KMS-11 (cell line): ENCODE measurements around the gene STIM2.
"Not testable (repeated sequence)": the region's sequence is repeated elsewhere in the genome, so short reads cannot be mapped to it uniquely, and the experiment has no call there.

ENCODE experiments used
- H2AFZ ChIP-seq: fragments of 200-600 bp; sonication (generic); 2 replicates; pipeline ENCODE4 v1.6.1; 2016; ENCODE audit warnings: antibody characterized with exemption, mixed run types, low read depth
- H3K27ac ChIP-seq: fragments of 200-600 bp; sonication (generic); 2 replicates; pipeline ENCODE4 v1.6.1; 2016; ENCODE audit warnings: mild to moderate bottlenecking, mixed run types
- H3K27me3 ChIP-seq: fragments of 200-600 bp; sonication (generic); 2 replicates; pipeline ENCODE4 v1.6.1; 2017; ENCODE audit warnings: mild to moderate bottlenecking, low read depth, mixed run types, moderate library complexity; ENCODE audit not compliant: insufficient read depth
- H3K36me3 ChIP-seq: fragments of 200-600 bp; sonication (generic); 2 replicates; pipeline ENCODE4 v1.6.1; 2017; ENCODE audit warnings: mild to moderate bottlenecking, mixed run types; ENCODE audit not compliant: insufficient read depth
- H3K4me1 ChIP-seq: fragments of 200-600 bp; sonication (generic); 2 replicates; pipeline ENCODE4 v1.6.1; 2016; ENCODE audit warnings: mild to moderate bottlenecking, low read depth, mixed run types; ENCODE audit not compliant: poor library complexity, severe bottlenecking
- H3K4me2 ChIP-seq: fragments of 200-600 bp; sonication (generic); 2 replicates; pipeline ENCODE4 v1.7.0; 2016; ENCODE audit warnings: mild to moderate bottlenecking, mixed run types
- H3K4me3 ChIP-seq: fragments of 200-600 bp; sonication (generic); IDR thresholded peaks from 2 replicates; pipeline ENCODE4 v1.6.1; 2017; ENCODE audit warnings: low read depth, low read length, mixed read lengths; ENCODE audit not compliant: insufficient read depth
- H3K79me2 ChIP-seq: fragments of 200-600 bp; sonication (generic); 2 replicates; pipeline ENCODE4 v1.6.1; 2016; ENCODE audit warnings: low read depth, mixed run types; ENCODE audit not compliant: insufficient read depth
- H3K9ac ChIP-seq: fragments of 200-600 bp; sonication (generic); 2 replicates; pipeline ENCODE4 v1.6.1; 2016; ENCODE audit warnings: mild to moderate bottlenecking, mixed run types
- H4K20me1 ChIP-seq: fragments of 200-600 bp; sonication (generic); 2 replicates; pipeline ENCODE4 v1.6.1; 2016; ENCODE audit warnings: mild to moderate bottlenecking, mixed run types; ENCODE audit not compliant: insufficient read depth
- CTCF ChIP-seq: fragments of 200-600 bp; sonication (generic); conservative IDR thresholded peaks from 2 replicates; pipeline ENCODE4 v1.6.1; 2017; ENCODE audit warnings: low read depth, mild to moderate bottlenecking, antibody characterized with exemption, low read length, moderate library complexity, mixed read lengths

Gene STIM2

DNA sequence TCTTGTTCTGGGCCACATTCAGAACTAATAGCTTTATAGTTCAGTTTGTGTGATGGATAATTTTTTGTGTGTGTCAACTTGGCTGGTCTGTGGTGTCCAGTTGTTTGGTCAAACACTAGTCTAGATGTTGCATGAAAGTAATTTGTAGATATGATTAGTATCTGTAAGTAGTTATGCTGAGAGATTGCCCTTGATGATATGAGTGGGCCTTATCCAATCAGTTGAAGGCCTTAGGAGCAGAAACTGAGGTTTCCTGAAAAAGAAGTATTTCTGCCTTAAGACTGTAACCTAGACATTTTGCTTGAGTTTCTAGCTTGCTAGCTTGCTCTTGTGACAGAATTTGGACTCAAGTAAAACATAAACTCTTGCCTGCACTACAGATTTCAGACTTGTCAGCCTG lies 30.4 kb downstream of the STIM2 start:
- Histone ChIP-seq H3K4me1 (no peaks in the 10 kb centered on the region), H3K4me3 (no peak overlapping the region), H3K79me2 (no peaks in the 10 kb centered on the region), H4K20me1 (no peaks in the 10 kb centered on the region), H3K27ac (no peak overlapping the region), H2AFZ (no peak overlapping the region), H3K4me2 (no peak overlapping the region), H3K27me3 (no peaks in the 10 kb centered on the region), H3K9ac (no peak overlapping the region), H3K36me3 (no peaks in the 10 kb centered on the region)
- no peak for TF ChIP-seq CTCF

GRCh38 chr4:26891867-26892266 lies 31.2 kb downstream of the STIM2 start:
- Histone ChIP-seq H4K20me1 (no peaks in the 10 kb centered on the region), H2AFZ (no peak overlapping the region), H3K4me2 (no peak overlapping the region), H3K36me3 (no peaks in the 10 kb centered on the region), H3K27ac (no peak overlapping the region), H3K9ac (no peak overlapping the region), H3K4me3 (no peak overlapping the region), H3K79me2 (no peaks in the 10 kb centered on the region), H3K27me3 (no peaks in the 10 kb centered on the region), H3K4me1 (no peaks in the 10 kb centered on the region)
- TF ChIP-seq CTCF = no peak

DNA sequence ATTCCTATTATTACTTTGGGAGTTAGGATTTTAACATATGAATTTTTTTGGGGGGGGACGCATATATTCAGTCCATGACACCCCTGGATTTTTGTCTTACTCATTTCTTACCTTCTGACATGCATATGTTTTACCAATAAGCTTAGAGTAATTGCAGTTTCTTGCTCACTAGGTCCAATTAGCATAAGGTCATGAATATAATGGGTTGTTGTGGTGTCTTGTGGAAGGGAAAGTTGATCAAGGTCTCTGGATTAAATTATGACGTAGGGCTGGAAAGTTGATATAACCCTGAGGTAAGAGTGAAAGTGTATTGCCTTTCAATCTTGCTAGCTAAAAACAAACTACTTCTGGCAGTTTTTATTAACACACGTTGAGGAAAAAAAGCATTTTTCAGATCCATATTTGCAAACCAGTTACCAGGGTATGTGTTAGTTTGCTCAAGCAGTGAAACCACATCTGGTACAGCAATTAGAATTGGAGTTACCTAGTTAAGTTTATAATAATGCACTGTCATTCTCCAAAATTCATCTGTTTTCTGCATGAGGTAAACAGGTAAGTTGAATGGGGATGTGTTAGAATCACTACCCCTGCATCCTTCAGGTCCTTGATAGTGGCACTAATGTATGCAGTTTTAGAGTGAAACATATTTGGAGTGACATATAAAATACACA lies 32.0 kb downstream of the STIM2 start:
- no peaks in the 10 kb centered on the region for H4K20me1 ChIP-seq

GRCh38 chr4:26893491-26893890 lies 32.9 kb downstream of the STIM2 start:
- Histone ChIP-seq H3K4me2 (no peak overlapping the region), H4K20me1 (no peaks in the 10 kb centered on the region), H3K27ac (no peak overlapping the region), H3K36me3 (no peaks in the 10 kb centered on the region), H3K79me2 (no peaks in the 10 kb centered on the region), H3K27me3 (no peaks in the 10 kb centered on the region), H3K9ac (no peak overlapping the region), H3K4me3 (no peak overlapping the region), H3K4me1 (no peaks in the 10 kb centered on the region), H2AFZ (no peak overlapping the region)
- TF ChIP-seq CTCF = no peak

More for the DNA sequence above, 32.0 kb downstream of the STIM2 start:
- Histone ChIP-seq H3K9ac (no peak overlapping the region), H3K4me1 (no peaks in the 10 kb centered on the region), H3K27ac (no peak overlapping the region), H3K4me2 (no peak overlapping the region), H3K27me3 (no peaks in the 10 kb centered on the region), H3K4me3 (no peak overlapping the region), H3K79me2 (no peaks in the 10 kb centered on the region), H3K36me3 (no peaks in the 10 kb centered on the region), H2AFZ (no peak overlapping the region)
- TF ChIP-seq CTCF = no peak

GRCh38 chr4:26894881-26895280 lies 34.2 kb downstream of the STIM2 start:
- H3K79me2 ChIP-seq, H3K9ac ChIP-seq, H3K27me3 ChIP-seq, H3K4me3 ChIP-seq, H3K36me3 ChIP-seq, H3K4me1 ChIP-seq, H3K27ac ChIP-seq, H3K4me2 ChIP-seq, H4K20me1 ChIP-seq, H2AFZ ChIP-seq: not testable (repeated sequence)
